Adrenal gland (tissue), 12 donors: ENCODE data around the gene SARS1. TPM values are rescaled to one million over a fixed set of nuclear protein-coding genes. Genes with fewer than 3 reads are reported as not detected.

Experiments used
- DNase-seq, 7 donors: peaks; one replicate each; pipeline ENCODE4 v3.0.0-alpha.2; 2019 to 2020
- H3K27ac ChIP-seq, 5 donors: fragments of 200-600 bp; sonication (generic) in 4 of 5; 1 replicate in 3 of 5; 2 replicates in 2 of 5; pipeline versions ENCODE4 v1.5.1 to v1.8.0; 2016 to 2020; ENCODE audit warnings: mild to moderate bottlenecking in 1 of 5
- H3K27me3 ChIP-seq: fragments of 200-600 bp; 2 replicates; pipeline ENCODE4 v1.8.0; 2021
- H3K36me3 ChIP-seq, 2 donors: fragments of 200-600 bp; replicated peaks in 1 of 2; 1 replicate in 1 of 2; 2 replicates in 1 of 2; pipeline versions ENCODE4 v1.5.1 to v1.8.0; 2018 to 2022
- H3K4me1 ChIP-seq, 2 donors: fragments of 200-600 bp; replicated peaks in 1 of 2; 1 replicate in 1 of 2; 2 replicates in 1 of 2; pipeline versions ENCODE4 v1.5.1 to v1.8.0; 2018 to 2021
- H3K4me3 ChIP-seq, 4 donors: fragments of 200-600 bp; sonication (generic) in 3 of 4; one replicate each; pipeline ENCODE4 v1.5.1; 2016 to 2018
- H3K9me3 ChIP-seq, 3 donors: fragments of 200-600 bp; sonication (generic) in 1 of 3; replicated peaks in 1 of 3; 1 replicate in 2 of 3; 2 replicates in 1 of 3; pipeline versions ENCODE4 v1.5.1 to v1.8.0; 2016 to 2021
- CTCF ChIP-seq, 6 experiments: fragments of 450-650 bp in 4 of 6; fragments of 200-600 bp in 2 of 6; sonication (generic) in 1 of 6; IDR thresholded peaks; 1 replicate in 5 of 6; 2 replicates in 1 of 6; pipeline versions ENCODE4 v1.5.1 to v1.8.0; 2016 to 2021; ENCODE audit warnings: antibody characterized with exemption in 6 of 6, mild to moderate bottlenecking in 2 of 6, moderate library complexity in 1 of 6
- POLR2A ChIP-seq, 2 donors: fragments of 450-650 bp; IDR thresholded peaks; one replicate each; pipeline ENCODE4 v1.6.1; 2017; ENCODE audit warnings: antibody characterized with exemption in 2 of 2, mild to moderate bottlenecking in 2 of 2, moderate library complexity in 1 of 2
- WGBS, 4 donors: extraction: QIAGEN DNeasy Blood & Tissue Kit in 2 of 4; methylation state at CpG; one replicate each; pipeline versions ENCODE4 v1.1.5 to v1.1.7; 2013 to 2017; 5-methylcytosine and 5-hydroxymethylcytosine counted together
- intact Hi-C, 2 donors: fragments of 100-400 bp; cut with DNase I; formaldehyde crosslinking; loops; one replicate each; pipeline versions ENCODE4 v1.14.1 to v1.15.0; 2022 to 2023
- polyA plus RNA-seq, 3 donors: library from polyadenylated mRNA; stranded (reverse); fragments of 200-250 nt in 2 of 3; fragments of 350-450 nt in 1 of 3; fragmentation: Illumina TruSeq in 1 of 3; extraction: RNeasy Lipid Tissue Mini Kit (QIAGEN cat#74804) in 1 of 3; gene quantifications; one replicate each; pipeline ENCODE4 v1.2.3, GENCODE V29; 2013 to 2014
- total RNA-seq, 9 donors: library from RNA; depleted of rRNA in 4 of 9; stranded (reverse); fragments of >200 nt in 4 of 9; fragments of 120-200 nt in 1 of 9; fragmentation: NEBNext Ultra II Directional in 1 of 9; extraction: Animal tissue kit (Norgen Biotek cat#: 25700) in 1 of 9; gene quantifications; one replicate each; pipeline versions ENCODE4 v1.1.0 to v1.2.4, GENCODE V29; 2013 to 2023
- donor health status: healthy with polysubstance abuse.
- donor health status: Bipolar disorder and iron deficiency.
- donor health status: DM: yes; HTN: yes; CAD: no.
- donor health status: DM: no; HTN: no; CAD: no.
- donor health status: DM: no; HTN: no; CAD: no.
- donor health status: DM: yes; HTN: yes; CAD: no.

Gene SARS1
- total and polyA plus RNA-seq, 12 donors, result 64.3 to 216 (median 152) TPM

DNA sequence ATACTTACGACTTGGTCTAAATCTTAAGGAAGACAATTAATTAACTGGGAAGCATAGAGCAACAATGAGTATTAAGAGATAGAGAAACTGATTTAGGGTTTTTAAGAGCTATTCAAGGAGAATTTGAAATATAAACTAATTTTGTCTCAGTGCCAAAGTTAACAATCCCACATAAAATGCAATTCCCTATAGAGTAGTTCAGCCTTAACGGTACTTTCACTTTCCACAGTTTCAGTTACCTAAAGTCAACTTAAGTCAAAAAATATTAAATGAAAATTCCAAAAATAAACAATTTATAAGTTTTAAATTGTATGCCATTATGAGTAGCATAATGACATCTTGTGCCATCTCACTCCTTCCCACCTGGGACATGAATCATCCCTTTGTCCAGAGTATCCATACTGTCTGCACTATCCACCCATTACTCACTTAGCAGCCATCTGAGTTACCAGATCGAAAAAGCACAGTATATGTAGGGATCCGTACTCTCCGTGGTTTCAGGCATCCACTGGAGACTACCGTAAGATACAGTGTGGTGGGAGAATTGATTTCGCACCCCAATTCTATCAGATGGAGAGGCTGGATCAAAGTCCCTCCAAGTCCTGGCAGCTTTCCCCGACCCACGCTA lies 4.8 kb upstream of the SARS1 start:
- peak in 1 of 7 donors; percentile 24 for DNase-seq
- 62 to 76% (median 71%) methylated on average over 9 of the region's 9 CpGs for WGBS, 4 donors
- no peak overlapping the region for H3K4me3 ChIP-seq

GRCh38 chr1:109210058-109210457 lies 3.7 kb upstream of the SARS1 start:
- 78 to 89% (median 82%) methylated on average over 8 of the region's 8 CpGs for WGBS, 4 donors
- TF ChIP-seq POLR2A (IDR thresholded peaks at IDR 0.05) (no peak), CTCF (IDR thresholded peaks at IDR 0.05) (no peak)

More for the DNA sequence above, 4.8 kb upstream of the SARS1 start:
- no peaks in the 10 kb centered on the region for H3K9me3 ChIP-seq
- intact Hi-C loops, result no loop called here
- H3K27ac ChIP-seq, result no peak overlapping the region
- no peaks in the 10 kb centered on the region for H3K36me3 ChIP-seq
- peaks cover 0 to 4% of the 10 kb centered on the region in 2 donors for H3K4me1 ChIP-seq
- no peak for TF ChIP-seq POLR2A (IDR thresholded peaks at IDR 0.05)
- no peak for TF ChIP-seq CTCF (IDR thresholded peaks at IDR 0.05)
- H3K27me3 ChIP-seq, result no peaks in the 10 kb centered on the region

GRCh38 chr1:109213345-109213823 lies 334 bp upstream of the SARS1 start:
- peak overlapping the region in 2 of 4 donors; percentile 89 to 91 for H3K4me3 ChIP-seq
- no peak for DNase-seq
- peak overlapping the region in 3 of 5 donors; percentile 87 to 94 (median 91) for H3K27ac ChIP-seq
- peaks cover 5 to 38% of the 10 kb centered on the region in 2 donors for H3K4me1 ChIP-seq
- 26 to 33% (median 31%) methylated on average over 8 to 10 of the region's 10 CpGs for WGBS, 4 donors
- H3K36me3 ChIP-seq, result peaks cover 0 to 4% of the 10 kb centered on the region in 2 donors
- TF ChIP-seq CTCF (IDR thresholded peaks at IDR 0.05) (no peak), POLR2A (IDR thresholded peaks at IDR 0.05) (no peak)
- intact Hi-C loops, result no loop called here
- no peaks in the 10 kb centered on the region for H3K27me3 ChIP-seq
- no peaks in the 10 kb centered on the region for H3K9me3 ChIP-seq

More at GRCh38 chr1:109210058-109210457, 3.7 kb upstream of the SARS1 start:
- no peak overlapping the region for H3K27ac ChIP-seq
- H3K4me1 ChIP-seq, result peaks cover 2 to 9% of the 10 kb centered on the region in 2 donors
- H3K4me3 ChIP-seq, result no peak overlapping the region
- H3K36me3 ChIP-seq, result no peaks in the 10 kb centered on the region
- DNase-seq, result no peak
- H3K9me3 ChIP-seq, result no peaks in the 10 kb centered on the region
- no peaks in the 10 kb centered on the region for H3K27me3 ChIP-seq
- intact Hi-C loops, result no loop called here

GRCh38 chr1:109214695-109215623 lies 1.2 kb downstream of the SARS1 start:
- peak in 1 of 2 donors; percentile 40 for TF ChIP-seq POLR2A (IDR thresholded peaks at IDR 0.05)
- no peak for TF ChIP-seq CTCF (IDR thresholded peaks at IDR 0.05)
- intact Hi-C loops, result loop anchor here in 1 of 2 donors (5.0 kb wide), 1 partner anchor 52 kb away; no protein-coding TSS in a partner anchor
- DNase-seq, result peak; percentile 45 to 87 (median 67)

More at GRCh38 chr1:109214695-109215623, 1.2 kb downstream of the SARS1 start:
- peaks cover 5 to 42% of the 10 kb centered on the region in 2 donors for H3K4me1 ChIP-seq
- H3K27me3 ChIP-seq, result no peaks in the 10 kb centered on the region
- peak overlapping the region; percentile 3 to 91 (median 60) for H3K4me3 ChIP-seq
- peaks cover 0 to 4% of the 10 kb centered on the region in 2 donors for H3K36me3 ChIP-seq
- WGBS, 4 donors, result 11 to 12% (median 11%) methylated on average over 13 of the region's 13 CpGs
- H3K27ac ChIP-seq, result peak overlapping the region; percentile 31 to 94 (median 87)
- H3K9me3 ChIP-seq, result no peaks in the 10 kb centered on the region
